HG02870 (cell line): ENCODE results near the gene HDAC3.

ENCODE experiments used
- ATAC-seq: cut with Tn5 transposase; IDR thresholded peaks from one replicate; pipeline ENCODE4 v1.9.1; 2021; ENCODE audit warnings: mild to moderate bottlenecking, moderate library complexity; ENCODE audit not compliant: unreplicated experiment

Gene HDAC3

GRCh38 chr5:141636413-141637122 is at the start of gene HDAC3, which contains the start of gene RELL2:
Gene HDAC3, minus strand, starts transcription at chr5:141636849. Its CDS starts 59 bp downstream, at chr5:141636790.
Gene RELL2, plus strand, starts transcription at chr5:141636997. Its CDS starts 1,229 bp downstream, at chr5:141638226.
- peak; percentile 54 for ATAC-seq

DNA sequence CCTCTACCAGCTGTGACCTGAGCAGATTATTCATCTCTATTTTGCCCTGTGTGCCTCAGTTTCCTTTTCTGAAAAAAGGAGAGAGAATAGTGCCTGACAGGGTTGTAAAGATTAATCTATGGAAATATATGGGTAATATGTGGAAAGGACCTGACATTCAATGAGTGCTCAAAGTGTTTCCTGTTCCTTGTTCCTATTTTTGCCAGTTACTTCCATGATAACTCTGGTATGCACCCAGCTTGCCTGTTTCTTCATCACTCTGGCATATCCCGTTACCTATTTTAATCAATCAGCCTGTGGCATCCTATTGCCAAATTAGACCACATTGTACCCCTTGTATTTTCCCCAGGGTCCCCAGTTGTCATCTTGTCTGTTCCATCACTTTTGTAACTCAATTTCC is 48.9 kb upstream of the HDAC3 start:
- no peak for ATAC-seq

GRCh38 chr5:141683596-141684141 is 47.0 kb upstream of the HDAC3 start:
- no peak for ATAC-seq

GRCh38 chr5:141681695-141682641 is 45.3 kb upstream of the HDAC3 start, which contains the start of gene ARAP3:
Gene ARAP3, minus strand, starts transcription at chr5:141682230. Its CDS starts 1,744 bp downstream, at chr5:141680486.
- no peak for ATAC-seq

DNA sequence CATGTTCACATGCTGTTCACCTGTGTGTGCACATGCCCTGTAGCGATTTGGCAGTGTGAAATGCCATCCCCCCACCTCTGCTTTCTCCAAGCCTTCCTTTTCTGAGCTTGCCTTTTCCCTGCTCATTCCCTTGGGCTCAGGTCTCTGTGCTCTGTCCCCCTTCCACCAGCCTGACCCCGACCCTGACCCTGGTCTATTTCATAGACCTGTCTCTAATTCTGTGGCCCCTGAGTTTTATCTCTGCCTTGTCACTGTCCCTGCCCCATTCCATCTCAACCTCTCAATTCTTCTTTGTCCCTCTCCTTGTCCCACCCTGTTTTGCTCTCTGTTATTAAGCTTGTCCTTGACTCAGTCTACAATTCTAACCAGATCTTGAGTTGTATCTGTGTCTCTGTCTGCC is 44.6 kb upstream of the HDAC3 start:
- ATAC-seq: no peak

GRCh38 chr5:141680751-141681201 is 44.1 kb upstream of the HDAC3 start:
- ATAC-seq: no peak

DNA sequence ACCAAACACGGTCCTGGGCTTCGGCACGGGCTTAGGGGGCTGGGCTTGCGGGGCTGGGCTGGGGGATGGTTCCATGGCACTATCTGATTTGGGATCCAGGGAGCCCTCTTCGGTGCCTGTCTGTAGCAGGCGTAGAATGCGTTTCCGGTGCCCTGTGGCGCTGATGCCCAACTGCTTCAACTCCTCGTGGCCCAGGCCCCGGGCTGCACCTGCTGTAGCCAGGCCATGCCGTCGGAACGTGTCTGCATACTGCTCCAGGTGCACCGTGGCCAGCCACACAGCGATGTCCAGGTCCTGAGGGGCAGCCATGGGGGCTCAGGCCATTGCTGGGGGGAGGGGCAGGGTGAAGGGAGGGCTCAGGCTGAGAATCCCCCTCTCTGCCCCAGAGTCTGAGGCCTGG is 43.5 kb upstream of the HDAC3 start:
- no peak for ATAC-seq

- no peak for ATAC-seq
Observed at GRCh38 chr5:141677415-141677814, 40.8 kb upstream of the HDAC3 start.

DNA sequence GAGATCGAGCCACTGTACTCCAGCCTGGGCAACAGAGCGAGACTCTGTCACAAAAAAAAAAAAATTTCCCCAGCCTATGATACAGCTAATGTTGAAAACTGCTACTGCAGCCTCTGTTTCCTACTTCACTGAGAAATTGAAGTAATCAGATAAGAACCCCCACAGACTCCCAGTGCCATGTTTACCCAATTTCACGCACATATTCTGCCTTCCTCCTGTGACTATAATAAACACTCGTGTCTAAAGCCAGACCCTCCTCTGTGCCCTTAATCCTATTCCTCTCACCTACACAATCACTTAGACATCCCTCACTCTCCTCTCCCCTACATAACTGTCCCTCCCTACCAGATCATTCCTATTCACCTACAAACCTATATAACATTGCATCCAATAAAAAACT is 39.0 kb upstream of the HDAC3 start:
- no peak for ATAC-seq

GRCh38 chr5:141674747-141675146 is 38.1 kb upstream of the HDAC3 start:
- ATAC-seq: no peak

GRCh38 chr5:141672841-141673813 is 36.5 kb upstream of the HDAC3 start:
- no peak for ATAC-seq

DNA sequence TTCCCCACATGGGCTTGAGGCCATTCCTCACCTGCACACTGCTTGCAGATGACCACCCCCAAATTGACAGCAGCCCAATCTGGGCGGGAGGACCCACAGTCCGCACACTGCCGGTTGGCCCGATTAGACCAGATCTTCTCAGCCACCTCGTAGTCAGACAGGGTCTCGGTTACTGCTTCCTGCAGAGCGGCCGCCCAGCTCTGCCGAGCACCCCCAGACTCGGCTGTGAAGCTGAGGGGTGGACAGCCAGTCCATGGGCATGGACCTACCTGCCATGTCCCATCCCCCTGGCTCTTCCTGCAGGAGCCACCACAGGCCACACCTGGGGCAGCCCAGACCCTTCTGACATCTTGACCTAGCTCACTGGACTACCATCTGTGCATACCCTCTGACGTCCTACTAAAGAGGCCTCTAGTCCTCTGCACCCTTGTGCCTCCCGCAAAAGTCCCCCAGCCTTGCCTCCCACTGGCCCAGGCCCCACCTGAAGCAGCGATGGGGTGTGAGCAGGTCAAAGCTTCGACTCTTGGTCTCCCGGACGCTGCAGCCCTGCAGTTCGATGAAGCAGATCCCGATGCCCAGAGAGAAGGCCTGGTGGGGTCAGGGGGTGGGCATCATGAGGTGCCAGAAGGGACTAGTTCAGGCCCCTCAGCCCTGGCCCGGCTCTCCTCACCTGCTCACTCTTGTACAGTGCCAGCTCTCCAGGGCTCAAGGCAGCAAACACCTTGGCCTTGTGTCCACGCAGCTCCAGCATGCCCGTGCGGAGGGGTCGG is 35.6 kb upstream of the HDAC3 start:
- no peak for ATAC-seq

GRCh38 chr5:141669520-141669919 is 32.9 kb upstream of the HDAC3 start:
- no peak for ATAC-seq

DNA sequence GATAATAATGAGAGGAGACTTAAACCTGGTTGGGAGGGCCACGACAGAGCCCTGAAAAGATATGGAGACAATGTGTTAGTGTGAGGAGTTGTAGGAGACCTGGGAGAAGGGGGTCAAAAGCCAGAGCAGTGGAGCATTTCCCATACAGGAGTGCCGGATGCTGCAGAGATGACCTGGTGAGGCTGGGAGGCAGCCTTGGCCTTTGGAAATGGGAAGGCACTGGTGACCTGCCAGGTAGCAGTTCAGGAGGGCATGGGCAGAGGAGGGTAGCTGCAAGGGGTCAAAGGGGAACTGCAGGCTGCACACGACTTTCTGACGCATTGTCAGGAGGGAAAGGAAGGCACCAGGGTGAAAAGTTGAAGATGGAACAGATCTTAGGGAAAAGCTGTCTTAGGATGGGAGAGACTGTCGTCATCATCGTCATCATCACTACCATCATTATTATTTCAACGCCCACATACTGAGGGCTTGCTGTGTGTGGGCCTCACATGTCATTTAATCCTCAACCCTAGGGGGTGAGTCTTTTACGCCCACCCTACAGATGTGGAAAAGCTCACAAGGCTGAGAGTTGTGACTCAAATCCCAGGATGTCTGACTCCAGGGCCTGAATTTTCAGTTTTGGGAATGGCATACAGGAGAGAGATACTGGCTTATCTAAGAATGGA is 32.1 kb upstream of the HDAC3 start:
- no peak for ATAC-seq

GRCh38 chr5:141665995-141666940 is 29.6 kb upstream of the HDAC3 start:
- ATAC-seq: no peak

- ATAC-seq: peak; percentile 99
Observed at GRCh38 chr5:141664733-141665461, 28.2 kb upstream of the HDAC3 start.

DNA sequence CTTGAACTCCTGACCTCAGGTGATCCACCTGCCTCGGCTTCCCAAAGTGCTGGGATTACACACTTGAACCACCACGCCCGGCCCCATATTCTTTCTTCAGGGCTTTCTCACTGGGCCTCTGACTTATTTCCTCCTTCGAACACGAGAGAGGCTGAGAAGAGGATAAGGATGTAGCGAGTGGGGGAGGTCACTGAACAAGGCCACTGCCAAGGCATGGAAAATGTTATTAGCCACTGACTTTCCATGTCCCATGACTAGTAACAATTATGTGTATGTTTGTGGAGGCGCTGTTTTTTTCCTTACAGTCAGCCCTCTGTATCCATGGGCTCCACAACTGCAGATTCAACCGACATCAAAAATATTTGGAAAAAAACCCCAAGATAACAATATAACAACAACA is 26.9 kb upstream of the HDAC3 start:
- no peak for ATAC-seq
